ENCODE results near the gene TCIRG1. TPM values are rescaled to one million over a fixed set of nuclear protein-coding genes. Genes with fewer than 3 reads are reported as not detected.
A peak's percentile ranks its signal among the peaks of the same experiment; 100 is the strongest.

The TCIRG1 gene
- polyA plus RNA-seq, 1 experiment, result 26.5 TPM

DNA sequence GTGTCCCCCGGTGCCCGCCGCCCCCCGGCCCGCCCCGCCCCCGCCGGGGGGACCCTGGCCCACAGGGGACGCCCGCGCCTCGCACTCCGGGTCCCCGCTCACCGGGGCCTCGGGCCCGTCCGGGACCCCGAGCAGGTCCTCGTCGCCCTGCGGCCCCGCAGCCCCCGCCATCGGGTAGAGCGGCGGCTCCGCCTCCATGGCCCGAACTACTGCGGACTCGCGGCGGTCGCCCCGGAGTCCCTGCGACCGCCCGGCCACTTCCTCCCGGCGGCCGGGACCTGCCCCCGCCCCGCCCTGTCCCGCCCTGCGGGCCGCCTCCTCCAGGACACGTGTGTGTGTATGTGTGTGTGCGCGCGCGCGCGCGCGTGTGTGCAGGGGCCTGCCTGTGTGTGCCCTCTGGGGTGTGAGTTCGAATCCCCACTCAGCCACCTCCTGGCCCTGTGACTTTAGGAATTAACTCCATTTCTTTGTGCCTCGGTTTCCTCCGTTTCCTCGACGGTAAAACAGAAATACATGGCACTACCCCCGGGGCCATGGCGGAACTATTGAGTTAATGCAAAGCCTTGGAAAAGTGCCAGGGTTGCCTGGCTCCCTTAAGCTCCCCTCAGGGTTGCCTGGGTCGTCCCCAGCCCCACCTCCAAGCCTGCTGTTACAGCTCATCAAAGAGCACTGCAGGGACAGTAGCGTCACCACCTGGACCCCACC, 34.8 kb upstream of the TCIRG1 start, which contains the start of gene UNC93B1:
Gene UNC93B1, minus strand, starts transcription at position 252 of the 705 bp plus-strand sequence. Its CDS starts 54 bp downstream, at position 198.
- Histone ChIP-seq H3K4me3 (ENCODE audit: low read depth, low read length) (peak within 1 kb of the TSS; percentile 65), H3K9me3 (ENCODE audit: control insufficient read depth, insufficient read depth, low read length) (no peaks in the 10 kb centered on the region; the same call in 1 of the 2 replicates), H3K27ac (ENCODE audit: low read depth, low read length) (no peak within 1 kb of the TSS), H3K27me3 (ENCODE audit: control insufficient read depth, insufficient read depth, low read length) (no peaks in the 10 kb centered on the region)
- ChIA-PET POLR2A (no interaction called here), CTCF (no interaction called here)
- DNase-seq (ENCODE audit: low read depth, low spot score), result no peak
- TF ChIP-seq, protein P1, sequence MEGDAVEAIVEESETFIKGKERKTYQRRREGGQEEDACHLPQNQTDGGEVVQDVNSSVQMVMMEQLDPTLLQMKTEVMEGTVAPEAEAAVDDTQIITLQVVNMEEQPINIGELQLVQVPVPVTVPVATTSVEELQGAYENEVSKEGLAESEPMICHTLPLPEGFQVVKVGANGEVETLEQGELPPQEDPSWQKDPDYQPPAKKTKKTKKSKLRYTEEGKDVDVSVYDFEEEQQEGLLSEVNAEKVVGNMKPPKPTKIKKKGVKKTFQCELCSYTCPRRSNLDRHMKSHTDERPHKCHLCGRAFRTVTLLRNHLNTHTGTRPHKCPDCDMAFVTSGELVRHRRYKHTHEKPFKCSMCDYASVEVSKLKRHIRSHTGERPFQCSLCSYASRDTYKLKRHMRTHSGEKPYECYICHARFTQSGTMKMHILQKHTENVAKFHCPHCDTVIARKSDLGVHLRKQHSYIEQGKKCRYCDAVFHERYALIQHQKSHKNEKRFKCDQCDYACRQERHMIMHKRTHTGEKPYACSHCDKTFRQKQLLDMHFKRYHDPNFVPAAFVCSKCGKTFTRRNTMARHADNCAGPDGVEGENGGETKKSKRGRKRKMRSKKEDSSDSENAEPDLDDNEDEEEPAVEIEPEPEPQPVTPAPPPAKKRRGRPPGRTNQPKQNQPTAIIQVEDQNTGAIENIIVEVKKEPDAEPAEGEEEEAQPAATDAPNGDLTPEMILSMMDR (IDR thresholded peaks at IDR 0.05; ENCODE audit: low read depth, low read length), result no peak

DNA sequence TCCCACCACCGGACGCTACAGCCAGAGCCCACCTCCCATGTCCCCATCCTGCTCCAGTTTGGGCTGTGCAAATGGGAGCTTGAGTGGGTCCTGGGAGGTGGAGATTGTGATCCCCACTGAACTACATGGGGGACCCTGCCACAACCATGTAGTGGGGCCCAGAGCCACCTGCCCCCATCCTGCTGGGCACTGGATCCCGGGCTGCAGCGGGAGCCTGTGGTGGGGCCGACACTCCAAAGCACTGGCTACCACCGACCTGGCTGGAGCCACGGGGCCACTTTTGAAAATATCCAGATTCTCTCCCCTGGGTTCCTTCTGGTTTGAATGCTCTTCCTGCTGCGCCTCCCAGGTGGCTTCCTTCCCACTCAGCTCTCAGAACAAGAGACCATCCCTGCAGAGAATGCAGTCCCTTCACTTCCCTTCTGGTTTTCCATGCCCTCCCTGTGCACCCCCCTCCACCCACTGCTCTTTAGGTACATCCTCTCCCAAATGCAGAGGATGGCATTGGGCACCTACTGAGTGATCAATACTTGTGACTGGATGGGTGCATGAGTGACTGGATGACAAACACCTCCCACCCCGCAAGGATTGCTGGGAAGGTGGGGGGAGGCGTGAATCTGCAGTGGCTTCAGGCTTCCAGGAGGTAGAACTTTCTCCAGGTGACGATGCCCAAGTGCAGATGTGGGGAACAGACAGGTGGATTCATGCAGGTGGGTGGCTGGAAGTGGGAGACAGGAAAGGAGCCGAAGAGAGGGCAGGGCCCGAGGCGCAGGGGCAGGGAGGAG, 34.1 kb upstream of the TCIRG1 start:
- H3K27ac ChIP-seq (ENCODE audit: low read depth, low read length), result no peak overlapping the region
- TF ChIP-seq, protein P1 (IDR thresholded peaks at IDR 0.05; ENCODE audit: low read depth, low read length), result no peak
- H3K4me3 ChIP-seq (ENCODE audit: low read depth, low read length), result peak overlapping the region; percentile 65
- ChIA-PET CTCF (interaction anchor here (1.2 kb wide), 1 partner anchor 11 kb away, joined by 4 read pairs; no protein-coding TSS in a partner anchor), POLR2A (no interaction called here)
- H3K27me3 ChIP-seq (ENCODE audit: control insufficient read depth, insufficient read depth, low read length), result no peaks in the 10 kb centered on the region
- no peaks in the 10 kb centered on the region; the same call in 1 of the 2 replicates for H3K9me3 ChIP-seq (ENCODE audit: control insufficient read depth, insufficient read depth, low read length)
- DNase-seq (ENCODE audit: low read depth, low spot score), result no peak

GRCh38 chr11:68006606-68007166, 32.1 kb upstream of the TCIRG1 start:
- POLR2A ChIA-PET, result no interaction called here
- Histone ChIP-seq H3K27ac (ENCODE audit: low read depth, low read length) (no peak overlapping the region), H3K9me3 (ENCODE audit: control insufficient read depth, insufficient read depth, low read length) (no peaks in the 10 kb centered on the region; the same call in 1 of the 2 replicates), H3K27me3 (ENCODE audit: control insufficient read depth, insufficient read depth, low read length) (no peaks in the 10 kb centered on the region), H3K4me3 (ENCODE audit: low read depth, low read length) (no peak overlapping the region)
- TF ChIP-seq, protein P1 (IDR thresholded peaks at IDR 0.05; ENCODE audit: low read depth, low read length), result no peak
- CTCF ChIA-PET, result no interaction called here
- DNase-seq (ENCODE audit: low read depth, low spot score), result no peak

GRCh38 chr11:68007498-68008380, 31.1 kb upstream of the TCIRG1 start:
- H3K27ac ChIP-seq (ENCODE audit: low read depth, low read length), result no peak overlapping the region
- no peak for DNase-seq (ENCODE audit: low read depth, low spot score)
- TF ChIP-seq, protein P1 (IDR thresholded peaks at IDR 0.05; ENCODE audit: low read depth, low read length), result no peak
- no peaks in the 10 kb centered on the region for H3K27me3 ChIP-seq (ENCODE audit: control insufficient read depth, insufficient read depth, low read length)
- H3K9me3 ChIP-seq (ENCODE audit: control insufficient read depth, insufficient read depth, low read length), result no peaks in the 10 kb centered on the region; the same call in 1 of the 2 replicates
- ChIA-PET CTCF (no interaction called here), POLR2A (no interaction called here)
- no peak overlapping the region for H3K4me3 ChIP-seq (ENCODE audit: low read depth, low read length)

Measured in AG04450 (cell line).